SK-N-MC (cell line): ENCODE results near the gene GEN1.

ENCODE experiments used
- EZH2 ChIP-seq: fragments of 200-600 bp; sonication (generic); IDR thresholded peaks from one replicate; pipeline ENCODE4 v1.6.1; 2017; ENCODE audit warnings: antibody characterized with exemption
- POLR2AphosphoS5 ChIP-seq: IDR thresholded peaks from 2 replicates; pipeline ENCODE4 v1.6.1; 2012; ENCODE audit warnings: mild to moderate bottlenecking, low read depth, low read length, borderline replicate concordance

DNA sequence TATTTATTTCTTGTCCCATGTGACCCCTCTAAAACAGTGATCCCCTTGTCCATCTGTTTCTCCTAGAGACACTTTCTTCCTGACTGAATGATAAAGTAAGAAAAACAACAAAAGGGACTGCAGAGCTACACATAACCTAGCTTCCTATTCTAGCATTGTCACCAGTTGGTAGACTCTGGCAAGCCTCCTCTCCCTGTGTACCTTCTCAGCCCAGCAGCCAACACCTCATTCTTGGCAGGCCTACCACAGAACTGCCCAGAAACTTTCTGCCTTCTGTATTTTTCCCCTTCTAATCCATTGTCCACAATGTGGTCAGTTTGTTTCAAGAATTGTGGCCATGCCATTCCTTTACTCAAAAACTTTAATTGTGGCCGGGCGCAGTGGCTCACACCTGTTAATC is 13.7 kb upstream of the GEN1 start:
- TF ChIP-seq EZH2 (no peak), POLR2AphosphoS5 (no peak)
